Astrocyte of the cerebellum (primary cell): ENCODE measurements around the gene RBBP7.

Experiments
- DNase-seq: peaks from one replicate; pipeline ENCODE4 v3.0.0-alpha.2; 2011; ENCODE audit warnings: low read depth
- H3K4me3 ChIP-seq: 2 replicates; pipeline ENCODE4 v1.5.1; 2011; ENCODE audit warnings: mild to moderate bottlenecking, low read depth, low read length, moderate library complexity
- in situ Hi-C: cut with HindIII; loops from 2 replicates; pipeline ENCODE4 v1.10.0; 2017; ENCODE audit warnings: low sequenced_read_pairs
- TF ChIP-seq, protein P1 (sequence below): IDR thresholded peaks from 2 replicates; pipeline ENCODE4 v1.5.1; 2012; ENCODE audit warnings: low read length, low read depth, moderate library complexity, mild to moderate bottlenecking; ENCODE audit errors: missing control alignments

RBBP7 gene

DNA sequence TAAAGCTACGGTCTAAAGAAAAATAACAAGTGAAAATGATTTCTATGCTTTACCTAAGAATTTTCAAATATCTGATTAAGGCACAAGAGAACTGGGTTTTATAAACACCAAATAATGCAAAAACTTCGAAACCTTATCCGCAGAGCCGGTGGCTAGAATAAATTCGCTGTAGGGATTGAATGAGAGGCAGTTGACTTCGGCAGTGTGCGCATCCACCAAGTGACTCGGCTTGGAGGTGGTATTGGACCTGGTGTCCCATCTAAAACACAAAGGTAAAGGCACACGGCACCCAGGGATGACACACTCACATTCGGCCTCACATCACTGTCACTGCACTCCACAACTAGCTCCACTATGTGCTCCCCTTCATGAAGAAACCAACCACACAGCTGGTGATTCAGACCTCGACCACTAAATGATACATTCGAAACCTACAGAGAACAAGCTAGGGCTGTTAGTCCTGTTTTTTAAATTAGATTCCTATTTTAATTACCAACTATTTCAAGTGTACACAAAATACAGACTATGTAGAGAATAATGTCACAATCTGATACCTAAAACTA, 17.5 kb downstream of the RBBP7 start:
- in situ Hi-C loops, result no loop called here
- H3K4me3 ChIP-seq, result no peak overlapping the region
- TF ChIP-seq, protein P1, sequence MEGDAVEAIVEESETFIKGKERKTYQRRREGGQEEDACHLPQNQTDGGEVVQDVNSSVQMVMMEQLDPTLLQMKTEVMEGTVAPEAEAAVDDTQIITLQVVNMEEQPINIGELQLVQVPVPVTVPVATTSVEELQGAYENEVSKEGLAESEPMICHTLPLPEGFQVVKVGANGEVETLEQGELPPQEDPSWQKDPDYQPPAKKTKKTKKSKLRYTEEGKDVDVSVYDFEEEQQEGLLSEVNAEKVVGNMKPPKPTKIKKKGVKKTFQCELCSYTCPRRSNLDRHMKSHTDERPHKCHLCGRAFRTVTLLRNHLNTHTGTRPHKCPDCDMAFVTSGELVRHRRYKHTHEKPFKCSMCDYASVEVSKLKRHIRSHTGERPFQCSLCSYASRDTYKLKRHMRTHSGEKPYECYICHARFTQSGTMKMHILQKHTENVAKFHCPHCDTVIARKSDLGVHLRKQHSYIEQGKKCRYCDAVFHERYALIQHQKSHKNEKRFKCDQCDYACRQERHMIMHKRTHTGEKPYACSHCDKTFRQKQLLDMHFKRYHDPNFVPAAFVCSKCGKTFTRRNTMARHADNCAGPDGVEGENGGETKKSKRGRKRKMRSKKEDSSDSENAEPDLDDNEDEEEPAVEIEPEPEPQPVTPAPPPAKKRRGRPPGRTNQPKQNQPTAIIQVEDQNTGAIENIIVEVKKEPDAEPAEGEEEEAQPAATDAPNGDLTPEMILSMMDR, result no peak
- no peak for DNase-seq

DNA sequence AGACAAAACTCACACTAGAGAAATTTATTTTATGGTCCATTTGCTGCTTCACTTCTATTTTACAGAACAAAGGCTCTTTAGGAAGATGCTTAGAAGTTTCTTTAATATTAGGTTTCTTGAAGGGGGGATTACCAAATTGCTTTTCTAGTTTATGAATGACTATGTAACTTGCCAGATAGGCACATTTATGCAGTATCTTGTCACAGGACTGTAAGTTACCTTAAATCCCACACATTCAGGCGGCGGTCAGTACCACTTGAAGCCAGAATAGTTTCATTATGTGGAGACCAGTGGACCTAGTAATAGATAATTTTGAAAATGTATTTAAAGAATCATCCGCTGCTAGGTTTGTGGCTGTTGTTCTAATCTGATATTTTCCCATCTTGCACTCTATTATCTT, 18.3 kb downstream of the RBBP7 start:
- TF ChIP-seq, protein P1, result no peak
- in situ Hi-C loops, result no loop called here
- H3K4me3 ChIP-seq, result no peak overlapping the region
- no peak for DNase-seq

DNA sequence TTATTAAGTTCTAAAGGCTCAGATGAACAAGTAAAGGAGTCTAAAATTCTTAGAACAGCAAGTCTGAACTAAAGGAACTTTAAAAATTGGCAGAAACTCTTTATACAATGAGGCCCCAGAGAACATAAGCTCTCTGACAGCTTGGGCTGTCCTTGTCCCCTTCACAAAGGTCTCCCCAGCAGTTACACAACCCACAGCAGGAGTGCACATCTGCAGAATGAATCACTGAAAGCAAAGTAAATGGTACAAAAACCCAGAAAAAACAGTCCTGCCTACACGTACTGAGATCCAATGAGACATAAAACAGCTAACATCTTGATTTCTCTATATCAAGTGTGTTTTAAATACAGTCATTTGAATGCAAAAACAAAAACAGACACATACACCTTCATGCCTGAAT, 18.7 kb downstream of the RBBP7 start:
- in situ Hi-C loops, result no loop called here
- no peak for DNase-seq
- TF ChIP-seq, protein P1, result no peak
- no peak overlapping the region for H3K4me3 ChIP-seq

DNA sequence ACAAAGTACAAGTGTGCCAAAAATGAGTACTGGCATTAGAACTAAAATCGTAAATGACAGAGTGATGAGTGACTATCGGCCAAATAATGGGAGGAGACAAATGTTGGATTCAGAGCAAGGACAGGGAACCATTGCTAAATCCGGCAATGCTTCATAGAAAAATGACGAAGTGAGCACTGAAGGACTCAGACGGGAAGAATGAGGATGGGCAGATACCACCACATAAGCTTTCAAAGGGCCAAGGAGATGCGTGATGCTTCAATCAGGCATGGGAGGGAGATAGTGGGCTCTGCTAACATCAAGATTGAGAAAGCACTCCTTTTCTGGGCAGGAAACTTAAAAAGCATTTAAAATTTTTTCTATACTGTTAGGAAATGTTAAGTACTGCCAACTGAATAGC, 21.6 kb downstream of the RBBP7 start:
- H3K4me3 ChIP-seq, result no peak overlapping the region
- in situ Hi-C loops, result no loop called here
- no peak for DNase-seq
- TF ChIP-seq, protein P1, result no peak

DNA sequence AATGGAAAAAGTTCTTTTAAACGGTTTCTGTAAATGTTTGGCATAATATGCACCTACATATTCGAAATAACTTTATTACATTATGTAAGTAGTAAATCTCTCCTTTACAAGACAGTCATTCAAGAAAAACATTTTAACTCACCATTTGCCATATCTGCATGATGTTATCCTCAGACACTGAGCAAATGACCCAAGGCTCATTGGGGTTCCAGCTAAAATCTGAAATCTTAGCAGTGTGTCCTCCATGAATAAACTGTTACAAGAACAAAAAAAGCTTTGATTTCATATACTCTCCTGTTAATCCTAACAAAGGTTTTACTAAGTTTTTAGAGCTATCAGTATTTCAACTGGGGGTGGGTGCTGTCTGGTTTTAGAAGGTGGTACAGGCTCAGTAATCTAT, 24.5 kb downstream of the RBBP7 start:
- TF ChIP-seq, protein P1, result no peak
- no peak overlapping the region for H3K4me3 ChIP-seq
- in situ Hi-C loops, result no loop called here
- no peak for DNase-seq

DNA sequence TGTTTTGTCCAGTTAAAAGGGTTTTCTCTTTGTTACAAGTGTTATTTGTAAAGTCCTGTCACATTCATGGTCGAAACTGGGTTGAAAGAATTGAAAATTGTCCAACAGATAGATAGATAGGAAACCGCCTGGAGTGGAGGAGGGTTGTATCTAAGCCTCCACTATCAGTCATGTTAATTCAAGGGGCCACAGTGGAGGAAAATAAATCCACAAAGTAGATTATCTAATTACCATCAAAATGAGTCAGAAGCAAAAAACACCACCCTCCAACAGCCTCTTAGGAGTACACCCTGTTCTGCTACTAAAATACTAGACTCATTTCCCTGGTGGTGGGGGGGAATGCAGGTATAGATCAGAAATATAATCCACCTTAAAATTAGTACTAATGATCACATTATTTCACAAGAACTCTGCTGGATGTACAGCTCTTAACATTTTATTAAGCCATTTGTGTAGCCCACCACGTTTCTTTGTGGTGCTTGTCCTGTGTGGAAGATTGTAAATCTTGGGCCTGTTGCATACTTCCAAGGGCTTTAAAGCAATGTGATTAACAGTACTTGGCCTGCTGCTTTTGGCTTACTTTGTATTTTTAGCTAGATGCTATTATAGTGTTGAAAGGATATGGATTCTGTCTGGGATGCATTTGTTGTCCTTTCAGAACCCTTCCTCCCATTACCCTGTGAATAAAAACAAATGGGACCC, 26.8 kb downstream of the RBBP7 start:
- in situ Hi-C loops, result no loop called here
- no peak for DNase-seq
- no peak overlapping the region for H3K4me3 ChIP-seq
- TF ChIP-seq, protein P1, result no peak

DNA sequence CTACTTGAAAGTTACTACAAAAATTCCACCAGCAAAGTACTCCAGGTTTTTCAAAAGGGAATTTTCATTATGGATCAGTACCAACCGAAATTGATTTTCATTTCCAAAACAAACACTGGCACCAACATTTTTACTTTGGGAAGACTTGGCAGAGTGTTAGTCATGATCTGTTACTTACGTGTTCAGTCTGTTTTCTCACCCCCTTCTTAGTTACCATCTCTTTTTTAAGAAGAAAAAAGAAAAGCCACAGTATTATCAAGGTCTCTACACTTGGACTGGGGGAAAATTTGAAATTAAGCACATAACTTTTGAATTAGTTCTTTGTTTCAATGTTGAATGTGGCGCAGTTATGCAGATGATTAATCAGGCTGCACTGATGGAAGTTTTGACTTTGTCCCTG, 27.5 kb downstream of the RBBP7 start:
- in situ Hi-C loops, result no loop called here
- H3K4me3 ChIP-seq, result no peak overlapping the region
- DNase-seq, result no peak
- TF ChIP-seq, protein P1, result no peak
